H9 (cell line): ENCODE results near the gene MYMX. TPM values are rescaled to one million over a fixed set of nuclear protein-coding genes. Genes with fewer than 3 reads are reported as not detected.

ENCODE experiments used
- DNase-seq: peaks from one replicate; pipeline ENCODE4 v3.0.0-alpha.2; 2017
- H2AFZ ChIP-seq: one replicate; pipeline ENCODE4 v1.6.1; 2013; ENCODE audit warnings: mild to moderate bottlenecking, low read length, control low read depth, moderate library complexity
- H2AK5ac ChIP-seq: 2 replicates; pipeline ENCODE4 v1.6.1; 2013; ENCODE audit warnings: low read length, control low read depth, mixed read lengths; ENCODE audit not compliant: insufficient read length
- H2BK120ac ChIP-seq: one replicate; pipeline ENCODE4 v1.6.1; 2013; ENCODE audit warnings: low read depth, mild to moderate bottlenecking, low read length, control low read depth, inconsistent platforms; ENCODE audit not compliant: poor library complexity, severe bottlenecking
- H2BK12ac ChIP-seq: 2 replicates; pipeline ENCODE4 v1.6.1; 2013; ENCODE audit warnings: low read length, control low read depth, mixed read lengths, low read depth; ENCODE audit not compliant: insufficient read length
- H2BK15ac ChIP-seq: 2 replicates; pipeline ENCODE4 v1.6.1; 2013; ENCODE audit warnings: low read depth, low read length, control low read depth
- H2BK20ac ChIP-seq: one replicate; pipeline ENCODE4 v1.6.1; 2013; ENCODE audit warnings: low read depth, mild to moderate bottlenecking, low read length, control low read depth, inconsistent platforms; ENCODE audit not compliant: poor library complexity, severe bottlenecking
- H2BK5ac ChIP-seq: 2 replicates; pipeline ENCODE4 v1.6.1; 2013; ENCODE audit warnings: low read length, control low read depth, mixed read lengths; ENCODE audit not compliant: insufficient read length
- H3K14ac ChIP-seq: 2 replicates; pipeline ENCODE4 v1.6.1; 2013; ENCODE audit warnings: low read length, control low read depth; ENCODE audit not compliant: insufficient read depth
- H3K18ac ChIP-seq: 2 replicates; pipeline ENCODE4 v1.6.1; 2013; ENCODE audit warnings: low read depth, mild to moderate bottlenecking, mixed read lengths, low read length, control low read depth; ENCODE audit not compliant: insufficient read length
- H3K23ac ChIP-seq: 2 replicates; pipeline ENCODE4 v1.6.1; 2013; ENCODE audit warnings: low read length, control low read depth, mixed read lengths, low read depth; ENCODE audit not compliant: insufficient read length
- H3K23me2 ChIP-seq: 2 replicates; pipeline ENCODE4 v1.6.1; 2013; ENCODE audit warnings: low read depth, mild to moderate bottlenecking, mixed read lengths, low read length, control low read depth; ENCODE audit not compliant: insufficient read length, poor library complexity, severe bottlenecking
- H3K27ac ChIP-seq: 2 replicates; pipeline ENCODE4 v1.5.1; 2013; ENCODE audit warnings: low read length, control low read depth, mixed read lengths, low read depth; ENCODE audit not compliant: insufficient read length
- H3K27me3 ChIP-seq: 2 replicates; pipeline ENCODE4 v1.6.1; 2013; ENCODE audit warnings: low read length, control low read depth, inconsistent platforms; ENCODE audit not compliant: insufficient read depth
- H3K4ac ChIP-seq: 2 replicates; pipeline ENCODE4 v1.6.1; 2013; ENCODE audit warnings: low read depth, mild to moderate bottlenecking, control low read depth, inconsistent platforms, low read length, moderate library complexity
- H3K4me1 ChIP-seq: 2 replicates; pipeline ENCODE4 v1.6.1; 2013; ENCODE audit warnings: low read length, control low read depth, inconsistent platforms; ENCODE audit not compliant: insufficient read depth
- H3K4me2 ChIP-seq: 2 replicates; pipeline ENCODE4 v1.6.1; 2013; ENCODE audit warnings: low read length, control low read depth, mixed read lengths; ENCODE audit not compliant: insufficient read length, insufficient read depth
- H3K56ac ChIP-seq: 2 replicates; pipeline ENCODE4 v1.6.1; 2013; ENCODE audit warnings: low read depth, mild to moderate bottlenecking, mixed read lengths, low read length, control low read depth; ENCODE audit not compliant: insufficient read length
- H3K79me1 ChIP-seq: 2 replicates; pipeline ENCODE4 v1.6.1; 2013; ENCODE audit warnings: low read depth, mild to moderate bottlenecking, moderate library complexity, low read length, control low read depth, inconsistent platforms; ENCODE audit not compliant: insufficient read depth, poor library complexity, severe bottlenecking
- H3K79me2 ChIP-seq: 2 replicates; pipeline ENCODE4 v1.6.1; 2013; ENCODE audit warnings: low read length, control low read depth, inconsistent platforms; ENCODE audit not compliant: insufficient read depth
- H3K9ac ChIP-seq: 2 replicates; pipeline ENCODE4 v1.6.1; 2013; ENCODE audit warnings: low read length, control low read depth, mixed read lengths; ENCODE audit not compliant: insufficient read length; ENCODE audit errors: extremely low read depth
- H3K9me3 ChIP-seq: one replicate; pipeline ENCODE4 v1.6.1; 2013; ENCODE audit warnings: low read depth, low read length, inconsistent platforms; ENCODE audit not compliant: control insufficient read depth
- H3T11ph ChIP-seq: one replicate; pipeline ENCODE4 v1.6.1; 2013; ENCODE audit warnings: mild to moderate bottlenecking, low read length, control low read depth, inconsistent platforms
- H4K20me1 ChIP-seq: one replicate; pipeline ENCODE4 v1.6.1; 2013; ENCODE audit not compliant: control insufficient read depth, insufficient read length, insufficient read depth
- H4K5ac ChIP-seq: 2 replicates; pipeline ENCODE4 v1.6.1; 2013; ENCODE audit warnings: low read depth, mild to moderate bottlenecking, mixed read lengths, low read length, control low read depth; ENCODE audit not compliant: insufficient read length
- H4K8ac ChIP-seq: replicated peaks from 2 replicates; pipeline ENCODE4 v1.6.1; 2013; ENCODE audit warnings: low read length, control low read depth, mixed read lengths, low read depth; ENCODE audit not compliant: insufficient read length
- H4K91ac ChIP-seq: 2 replicates; pipeline ENCODE4 v1.6.1; 2013; ENCODE audit warnings: low read depth, mild to moderate bottlenecking, moderate library complexity, mixed read lengths, low read length, control low read depth; ENCODE audit not compliant: insufficient read length
- H3K27ac Mint-ChIP-seq, 3 experiments: 2 replicates in 2 of 3; 3 replicates in 1 of 3; pipeline ENCODE4 v1.8.0; 2020 to 2021; ENCODE audit warnings: mixed read lengths in 3 of 3, mild to moderate bottlenecking in 1 of 3, moderate library complexity in 1 of 3
- H3K27me3 Mint-ChIP-seq: 2 replicates; pipeline ENCODE4 v1.8.0; 2021; ENCODE audit warnings: low read depth, mild to moderate bottlenecking, moderate library complexity, mixed read lengths
- H3K36me3 Mint-ChIP-seq, 3 experiments: 2 replicates in 2 of 3; 3 replicates in 1 of 3; pipeline ENCODE4 v1.8.0; 2020 to 2021; ENCODE audit warnings: low read depth in 3 of 3, mixed read lengths in 3 of 3; ENCODE audit not compliant: insufficient read depth in 1 of 3
- H3K4me1 Mint-ChIP-seq, 2 experiments: 2 replicates each; pipeline ENCODE4 v1.8.0; 2020; ENCODE audit warnings: mixed read lengths in 2 of 2
- H3K4me3 Mint-ChIP-seq, 2 experiments: 2 replicates in 1 of 2; 3 replicates in 1 of 2; pipeline ENCODE4 v1.8.0; 2020 to 2021; ENCODE audit warnings: mild to moderate bottlenecking in 2 of 2, mixed read lengths in 2 of 2, moderate library complexity in 1 of 2
- H3K9me3 Mint-ChIP-seq, 2 experiments: 2 replicates in 1 of 2; 3 replicates in 1 of 2; pipeline ENCODE4 v1.8.0; 2020; ENCODE audit warnings: mild to moderate bottlenecking in 2 of 2, mixed read lengths in 2 of 2, moderate library complexity in 1 of 2
- CTCF ChIP-seq: fragments of 200-600 bp; sonication (generic); conservative IDR thresholded peaks from 3 replicates; pipeline ENCODE4 v1.8.0; 2021; ENCODE audit warnings: antibody characterized with exemption, mild to moderate bottlenecking
- WGBS: extraction: QIAGEN DNeasy Blood & Tissue Kit; methylation state at CpG from one replicate; pipeline ENCODE4 v1.1.7; 2013; ENCODE audit warnings: missing lambda C conversion rate, low lambda C conversion rate, mixed read lengths; ENCODE audit not compliant: insufficient read length; ENCODE audit errors: extremely low coverage; 5-methylcytosine and 5-hydroxymethylcytosine counted together
- total RNA-seq: library from RNA; stranded (reverse); gene quantifications from 2 replicates; pipeline ENCODE4 v1.2.1, GENCODE V29; 2021

MYMX gene
- total RNA-seq, 1 experiment from 2014 or later = 1.1 TPM

- Histone ChIP-seq H3K9me3 (no peaks in the 10 kb centered on the region), H3K14ac (no peak overlapping the region), H3K23ac (no peak overlapping the region), H3K4me1 (peaks cover 12% of the 10 kb centered on the region; the same call in 1 of the 2 replicates), H3K56ac (no peak overlapping the region), H3K4me2 (no peak overlapping the region), H3K79me1 (no peaks in the 10 kb centered on the region), H4K91ac (no peak overlapping the region), H2BK15ac (no peak overlapping the region), H4K5ac (no peak overlapping the region), H3K4ac (no peak overlapping the region), H2BK5ac (no peak overlapping the region), H3K27me3 (no peaks in the 10 kb centered on the region), H4K20me1 (no peaks in the 10 kb centered on the region), H2BK20ac (no peak overlapping the region), H2AK5ac (no peak overlapping the region), H3T11ph (no peak overlapping the region), H3K9ac (no peak overlapping the region), H4K8ac (no peak overlapping the region), H3K23me2 (peaks cover 8% of the 10 kb centered on the region), H3K18ac (no peak overlapping the region), H2BK12ac (no peak overlapping the region), H2BK120ac (no peak overlapping the region), H3K27ac (no peak overlapping the region), H2AFZ (no peak overlapping the region), H3K79me2 (no peaks in the 10 kb centered on the region)
- no peak overlapping the region for H3K4me3 Mint-ChIP-seq
- no peaks in the 10 kb centered on the region for H3K36me3 Mint-ChIP-seq
- H3K9me3 Mint-ChIP-seq = no peaks in the 10 kb centered on the region
- H3K4me1 Mint-ChIP-seq = peaks cover 26 to 27% of the 10 kb centered on the region in 2 experiments
- no peak for DNase-seq
- whole genome bisulfite sequencing = no CpG with 5 or more reads among the region's 6 CpGs
- H3K27ac Mint-ChIP-seq = no peak overlapping the region
- TF ChIP-seq CTCF = no peak
- H3K27me3 Mint-ChIP-seq = peaks cover 4% of the 10 kb centered on the region
Measured at GRCh38 chr6:44214307-44214706, 2.4 kb upstream of the MYMX start.
